ENCODE results near the gene ST3GAL3.

- no peak for TF ChIP-seq FOXA1 (IDR thresholded peaks at IDR 0.05)
- no peak for TF ChIP-seq BHLHE40 (IDR thresholded peaks at IDR 0.05; ENCODE audit: borderline replicate concordance)
- no peak for TF ChIP-seq FOXM1 (IDR thresholded peaks at IDR 0.05; ENCODE audit: borderline replicate concordance)
- TF ChIP-seq HDGF (IDR thresholded peaks at IDR 0.05; ENCODE audit: borderline replicate concordance), result no peak
- TF ChIP-seq SP1 (IDR thresholded peaks at IDR 0.05), result no peak
- no peak for TF ChIP-seq L3MBTL2 (conservative IDR thresholded peaks at IDR 0.05)
- TF ChIP-seq FOXK2 (IDR thresholded peaks at IDR 0.05), result no peak
- no peak for TF ChIP-seq SUZ12 (IDR thresholded peaks at IDR 0.05)
- no peak for TF ChIP-seq PKNOX1 (IDR thresholded peaks at IDR 0.05)
These were observed 23.8 kb upstream of the ST3GAL3 start for GRCh38 chr1:43683560-43683959.
